OCI-LY1 (cell line): ENCODE data around the gene CBX8.

Experiments used
- EZH2 ChIP-seq: fragments of 200-600 bp; sonication (generic), shearing (Covaris generic); IDR thresholded peaks from 2 replicates; pipeline ENCODE4 v1.8.0; 2017; ENCODE audit warnings: borderline replicate concordance, mixed run types, mild to moderate bottlenecking, antibody characterized with exemption, low read length, moderate library complexity, mixed read lengths
- TF ChIP-seq, protein P1 (sequence below): fragments of 200-600 bp; sonication (generic), shearing (Covaris generic); IDR thresholded peaks from 2 replicates; pipeline ENCODE4 v1.5.1; 2017; ENCODE audit warnings: mild to moderate bottlenecking, antibody characterized with exemption, low read length, moderate library complexity, mixed read lengths

DNA sequence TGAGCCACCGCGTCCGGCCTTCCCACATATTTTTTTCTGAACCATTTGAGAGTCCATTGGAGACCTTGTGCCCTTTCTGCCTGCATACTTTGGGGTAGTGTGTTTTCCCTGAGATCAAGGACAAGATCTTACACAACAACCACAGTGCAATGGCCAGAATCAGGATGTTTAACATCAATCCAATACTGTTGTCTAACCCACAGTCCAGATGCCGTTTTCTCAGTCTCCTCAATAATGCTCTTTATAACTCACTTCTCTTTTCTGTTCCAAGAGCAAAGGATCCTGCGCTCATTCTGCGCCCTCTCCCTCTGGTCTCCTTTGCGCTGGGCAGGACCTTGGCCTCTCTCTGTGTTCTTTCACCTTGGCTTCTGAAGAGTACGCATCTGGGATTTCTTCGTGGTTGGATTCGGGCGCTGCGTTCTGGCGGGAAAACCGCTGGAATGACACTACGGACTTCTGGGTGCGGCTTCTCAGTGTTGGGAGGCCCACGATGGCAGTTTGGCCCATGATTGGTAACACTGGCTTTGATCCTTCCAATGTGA, 25.8 kb upstream of the CBX8 start:
- TF ChIP-seq, protein P1, sequence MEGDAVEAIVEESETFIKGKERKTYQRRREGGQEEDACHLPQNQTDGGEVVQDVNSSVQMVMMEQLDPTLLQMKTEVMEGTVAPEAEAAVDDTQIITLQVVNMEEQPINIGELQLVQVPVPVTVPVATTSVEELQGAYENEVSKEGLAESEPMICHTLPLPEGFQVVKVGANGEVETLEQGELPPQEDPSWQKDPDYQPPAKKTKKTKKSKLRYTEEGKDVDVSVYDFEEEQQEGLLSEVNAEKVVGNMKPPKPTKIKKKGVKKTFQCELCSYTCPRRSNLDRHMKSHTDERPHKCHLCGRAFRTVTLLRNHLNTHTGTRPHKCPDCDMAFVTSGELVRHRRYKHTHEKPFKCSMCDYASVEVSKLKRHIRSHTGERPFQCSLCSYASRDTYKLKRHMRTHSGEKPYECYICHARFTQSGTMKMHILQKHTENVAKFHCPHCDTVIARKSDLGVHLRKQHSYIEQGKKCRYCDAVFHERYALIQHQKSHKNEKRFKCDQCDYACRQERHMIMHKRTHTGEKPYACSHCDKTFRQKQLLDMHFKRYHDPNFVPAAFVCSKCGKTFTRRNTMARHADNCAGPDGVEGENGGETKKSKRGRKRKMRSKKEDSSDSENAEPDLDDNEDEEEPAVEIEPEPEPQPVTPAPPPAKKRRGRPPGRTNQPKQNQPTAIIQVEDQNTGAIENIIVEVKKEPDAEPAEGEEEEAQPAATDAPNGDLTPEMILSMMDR = no peak
- no peak for TF ChIP-seq EZH2
